Calu3 (cell line): ENCODE results near the gene CEP68. TPM values are rescaled to one million over a fixed set of nuclear protein-coding genes. Genes with fewer than 3 reads are reported as not detected.
"Not testable (repeated sequence)": the region's sequence is repeated elsewhere in the genome, so short reads cannot be mapped to it uniquely, and the experiment has no call there.

Experiments
- BruUV-seq: library from RNA; stranded (reverse); fragments of 400-500 nt; replicated peaks from 2 replicates; lab custom pipeline; 2021; lab: Mats Ljungman, UMichigan
- CTCF ChIA-PET: fragments of 300-600 bp; sonication (Branson Sonifier 250); formaldehyde crosslinking; loops from one replicate; lab custom pipeline; 2022; ENCODE audit warnings: antibody characterized with exemption; lab: Charles Lee
- DNase-seq: peaks from one replicate; pipeline ENCODE4 v3.0.0; 2022
- H3K27ac Mint-ChIP-seq: one replicate; pipeline ENCODE4 v1.8.0; 2022; ENCODE audit warnings: mixed read lengths; ENCODE audit not compliant: unreplicated experiment
- H3K27me3 Mint-ChIP-seq: one replicate; pipeline ENCODE4 v1.8.0; 2022; ENCODE audit warnings: mixed read lengths; ENCODE audit not compliant: unreplicated experiment
- H3K36me3 Mint-ChIP-seq: one replicate; pipeline ENCODE4 v1.8.0; 2022; ENCODE audit warnings: mild to moderate bottlenecking, moderate library complexity, mixed read lengths; ENCODE audit not compliant: insufficient read depth, unreplicated experiment
- H3K4me1 Mint-ChIP-seq: one replicate; pipeline ENCODE4 v1.8.0; 2022; ENCODE audit warnings: mild to moderate bottlenecking, low read depth, mixed read lengths; ENCODE audit not compliant: unreplicated experiment
- H3K4me3 Mint-ChIP-seq: one replicate; pipeline ENCODE4 v1.8.0; 2022; ENCODE audit warnings: mild to moderate bottlenecking, low read depth, moderate library complexity, mixed read lengths; ENCODE audit not compliant: unreplicated experiment
- H3K9me3 Mint-ChIP-seq: one replicate; pipeline ENCODE4 v1.8.0; 2022; ENCODE audit warnings: low read depth, mixed read lengths; ENCODE audit not compliant: unreplicated experiment
- CTCF ChIP-seq: fragments of 200-600 bp; IDR thresholded peaks from one replicate; pipeline ENCODE4 v1.8.0; 2022; ENCODE audit warnings: antibody characterized with exemption; ENCODE audit not compliant: unreplicated experiment
- intact Hi-C: fragments of 100-400 bp; cut with micrococcal nuclease; formaldehyde crosslinking; loops from one replicate; pipeline ENCODE4 v1.10.0; 2022; ENCODE audit not compliant: unreplicated experiment
- total RNA-seq: library from RNA; stranded (reverse); gene quantifications from 2 replicates; pipeline ENCODE4 v1.2.3, GENCODE V29; 2022

CEP68 gene
- total RNA-seq, 1 experiment from 2014 or later = 9.6 TPM

GRCh38 chr2:65032019-65032975 is 23.9 kb upstream of the CEP68 start:
- intact Hi-C loops = no loop called here
- H3K27ac Mint-ChIP-seq = no peak overlapping the region
- H3K9me3 Mint-ChIP-seq = no peaks in the 10 kb centered on the region
- BruUV-seq = no TSS peak
- H3K36me3 Mint-ChIP-seq = no peaks in the 10 kb centered on the region
- CTCF ChIA-PET = interaction anchor here (1.0 to 1.4 kb wide), 2 partner anchors 115 kb away, joined by 3 to 8 read pairs; no protein-coding TSS in a partner anchor
- no peak overlapping the region for H3K4me3 Mint-ChIP-seq
- no peaks in the 10 kb centered on the region for H3K27me3 Mint-ChIP-seq
- TF ChIP-seq CTCF = no peak
- DNase-seq = no peak
- H3K4me1 Mint-ChIP-seq = peaks cover 8% of the 10 kb centered on the region

- H3K27me3 Mint-ChIP-seq = no peaks in the 10 kb centered on the region
- H3K4me3 Mint-ChIP-seq = no peak overlapping the region
- H3K36me3 Mint-ChIP-seq = no peaks in the 10 kb centered on the region
- no TSS peak for BruUV-seq
- intact Hi-C loops = no loop called here
- peaks cover 8% of the 10 kb centered on the region for H3K4me1 Mint-ChIP-seq
- peak; percentile 14 for DNase-seq
- TF ChIP-seq CTCF = no peak
- no peaks in the 10 kb centered on the region for H3K9me3 Mint-ChIP-seq
- H3K27ac Mint-ChIP-seq = no peak overlapping the region
- CTCF ChIA-PET = interaction anchor here (0.7 to 1.0 kb wide), 4 partner anchors 115 to 434 kb away, joined by 3 to 8 read pairs (median 5); no protein-coding TSS in a partner anchor
Measured at GRCh38 chr2:65033178-65033577, 23.0 kb upstream of the CEP68 start.

- H3K4me3 Mint-ChIP-seq, H3K4me1 Mint-ChIP-seq, BruUV-seq, H3K9me3 Mint-ChIP-seq, H3K27me3 Mint-ChIP-seq, intact Hi-C loops, H3K36me3 Mint-ChIP-seq, H3K27ac Mint-ChIP-seq, DNase-seq: not testable (repeated sequence)
- CTCF ChIA-PET = interaction anchor here (0.7 to 1.0 kb wide), 4 partner anchors 116 to 435 kb away, joined by 3 to 8 read pairs (median 5); no protein-coding TSS in a partner anchor
Measured at GRCh38 chr2:65033667-65034066, 22.5 kb upstream of the CEP68 start.

- no TSS peak for BruUV-seq
- Mint-ChIP-seq H3K4me3 (no peak overlapping the region), H3K36me3 (no peaks in the 10 kb centered on the region), H3K27me3 (no peaks in the 10 kb centered on the region), H3K27ac (no peak overlapping the region), H3K9me3 (no peaks in the 10 kb centered on the region), H3K4me1 (peaks cover 12% of the 10 kb centered on the region)
- CTCF ChIA-PET = no interaction called here
- no peak for TF ChIP-seq CTCF
- DNase-seq = no peak
- intact Hi-C loops = no loop called here
Measured at GRCh38 chr2:65035351-65035943, 20.8 kb upstream of the CEP68 start.
